IMR-90 (cell line): ENCODE measurements around the gene TRIM62. TPM values are rescaled to one million over a fixed set of nuclear protein-coding genes. Genes with fewer than 3 reads are reported as not detected.

ENCODE experiments used
- ATAC-seq: fragments of 200-7000 bp; cut with Tn5 transposase; 2 replicates; pipeline ENCODE4 v1.9.1; 2020; ENCODE audit warnings: low read depth, mild to moderate bottlenecking, moderate library complexity
- BruUV-seq: library from RNA; stranded (reverse); fragments of 400-500 nt; replicated peaks from 2 replicates; lab custom pipeline; 2021; lab: Mats Ljungman, UMichigan
- CTCF ChIA-PET: fragments of 300-600 bp; formaldehyde crosslinking; extraction: SDS; loops from one replicate; lab custom pipeline; 2021; ENCODE audit warnings: antibody characterized with exemption; lab: Yijun Ruan, JAX
- POLR2A ChIA-PET: fragments of 300-600 bp; sonication (Branson Sonifier 250); formaldehyde crosslinking; loops from one replicate; lab custom pipeline; 2022; ENCODE audit warnings: antibody characterized with exemption; ENCODE audit not compliant: unreplicated experiment; lab: Charles Lee
- DNase-seq: peaks from one replicate; pipeline ENCODE4 v3.0.0; 2013
- H2AFZ ChIP-seq: replicated peaks from 2 replicates; pipeline ENCODE3; 2013; ENCODE audit warnings: low read length, mild to moderate bottlenecking; ENCODE audit not compliant: poor library complexity
- H2AK5ac ChIP-seq: 2 replicates; pipeline ENCODE4 v1.6.1; 2013; ENCODE audit warnings: low read depth, low read length, inconsistent platforms
- H2AK9ac ChIP-seq: replicated peaks from 2 replicates; pipeline ENCODE3; 2013; ENCODE audit warnings: mild to moderate bottlenecking, low read depth, low read length, moderate library complexity; ENCODE audit not compliant: poor library complexity
- H2BK120ac ChIP-seq: 2 replicates; pipeline ENCODE4 v1.6.1; 2013; ENCODE audit warnings: low read depth, low read length, inconsistent platforms
- H2BK15ac ChIP-seq: 3 replicates; pipeline ENCODE4 v1.6.1; 2013; ENCODE audit warnings: low read depth, low read length, inconsistent platforms
- H2BK20ac ChIP-seq: 2 replicates; pipeline ENCODE4 v1.6.1; 2013; ENCODE audit warnings: low read depth, mild to moderate bottlenecking, inconsistent platforms, low read length, moderate library complexity
- H2BK5ac ChIP-seq: 2 replicates; pipeline ENCODE4 v1.6.1; 2013; ENCODE audit warnings: mild to moderate bottlenecking, low read depth, low read length, inconsistent platforms; ENCODE audit not compliant: poor library complexity, severe bottlenecking
- H3K14ac ChIP-seq: replicated peaks from 2 replicates; pipeline ENCODE4 v1.6.1; 2013; ENCODE audit warnings: low read depth, low read length, inconsistent platforms
- H3K18ac ChIP-seq: 2 replicates; pipeline ENCODE4 v1.6.1; 2013; ENCODE audit warnings: low read depth, low read length, control low read depth
- H3K23ac ChIP-seq: 2 replicates; pipeline ENCODE4 v1.6.1; 2013; ENCODE audit warnings: low read depth, low read length, inconsistent platforms
- H3K27ac ChIP-seq: 2 replicates; pipeline ENCODE4 v1.5.1; 2013; ENCODE audit warnings: mild to moderate bottlenecking, control low read depth, low read length; ENCODE audit not compliant: insufficient read depth
- H3K27me3 ChIP-seq: 2 replicates; pipeline ENCODE4 v1.6.1; 2013; ENCODE audit warnings: low read length; ENCODE audit not compliant: control insufficient read depth, insufficient read depth
- H3K36me3 ChIP-seq: 2 replicates; pipeline ENCODE4 v1.6.1; 2013; ENCODE audit warnings: low read length, mixed read lengths; ENCODE audit not compliant: control insufficient read depth, insufficient read depth
- H3K4ac ChIP-seq: 2 replicates; pipeline ENCODE4 v1.6.1; 2013; ENCODE audit warnings: low read depth, low read length, inconsistent platforms
- H3K4me1 ChIP-seq: 2 replicates; pipeline ENCODE4 v1.6.1; 2013; ENCODE audit warnings: low read length, mixed read lengths; ENCODE audit not compliant: control insufficient read depth, insufficient read depth
- H3K4me2 ChIP-seq: 2 replicates; pipeline ENCODE4 v1.6.1; 2013; ENCODE audit warnings: low read depth, mild to moderate bottlenecking, control low read depth, low read length, moderate library complexity
- H3K4me3 ChIP-seq: 2 replicates; pipeline ENCODE4 v1.5.1; 2013; ENCODE audit warnings: low read depth, mild to moderate bottlenecking, control low read depth, low read length, moderate library complexity; ENCODE audit not compliant: insufficient read depth
- H3K56ac ChIP-seq: 2 replicates; pipeline ENCODE4 v1.6.1; 2013; ENCODE audit warnings: low read length, inconsistent platforms; ENCODE audit not compliant: insufficient read depth; ENCODE audit errors: extremely low read depth
- H3K79me1 ChIP-seq, 2 experiments: 2 replicates each; pipeline ENCODE4 v1.6.1; 2013; ENCODE audit warnings: low read length in 2 of 2, inconsistent platforms in 1 of 2, low read depth in 1 of 2
- H3K9ac ChIP-seq: 2 replicates; pipeline ENCODE4 v1.6.1; 2013; ENCODE audit warnings: low read depth, low read length, control low read depth
- H3K9me1 ChIP-seq: 2 replicates; pipeline ENCODE4 v1.6.1; 2013; ENCODE audit warnings: low read length, inconsistent platforms; ENCODE audit not compliant: insufficient read depth
- H3K9me3 ChIP-seq: 2 replicates; pipeline ENCODE4 v1.6.1; 2013; ENCODE audit warnings: low read length; ENCODE audit not compliant: control insufficient read depth, insufficient read depth
- H4K20me1 ChIP-seq: 2 replicates; pipeline ENCODE4 v1.6.1; 2013; ENCODE audit warnings: low read length, inconsistent platforms; ENCODE audit not compliant: insufficient read depth
- H4K5ac ChIP-seq: 2 replicates; pipeline ENCODE4 v1.6.1; 2013; ENCODE audit warnings: mild to moderate bottlenecking, low read depth, low read length, control low read depth
- H4K8ac ChIP-seq, 2 experiments: 2 replicates each; pipeline ENCODE4 v1.6.1; 2013; ENCODE audit warnings: low read depth in 2 of 2, low read length in 2 of 2, control low read depth in 1 of 2, inconsistent platforms in 1 of 2
- H4K91ac ChIP-seq: 2 replicates; pipeline ENCODE4 v1.6.1; 2013; ENCODE audit warnings: low read depth, low read length, inconsistent platforms; ENCODE audit not compliant: insufficient read depth
- CTCF ChIP-seq: conservative IDR thresholded peaks from 2 replicates; pipeline ENCODE4 v1.5.1; 2012; ENCODE audit warnings: mild to moderate bottlenecking, low read depth, low read length, improper control_type of control experiment
- FOS ChIP-seq: fragments of 150-350 bp; IDR thresholded peaks from 2 replicates; pipeline ENCODE4 v1.6.1; 2016; ENCODE audit warnings: low read depth, low read length
- MXI1 ChIP-seq: IDR thresholded peaks from 2 replicates; pipeline ENCODE4 v1.6.1; 2012; ENCODE audit warnings: low read depth, mild to moderate bottlenecking, low read length, moderate library complexity, borderline replicate concordance
- NFE2L2 ChIP-seq: fragments of 150-350 bp; IDR thresholded peaks from 2 replicates; pipeline ENCODE4 v1.6.1; 2016; ENCODE audit warnings: low read depth, mild to moderate bottlenecking, low read length
- POLR2A ChIP-seq: IDR thresholded peaks from 2 replicates; pipeline ENCODE4 v1.6.1; 2012; ENCODE audit warnings: mild to moderate bottlenecking, low read depth, low read length
- RAD21 ChIP-seq: IDR thresholded peaks from 2 replicates; pipeline ENCODE4 v1.6.1; 2012; ENCODE audit warnings: low read length, improper control_type of control experiment
- SMC3 ChIP-seq: fragments of 150-350 bp; IDR thresholded peaks from 2 replicates; pipeline ENCODE4 v1.6.1; 2016; ENCODE audit warnings: low read depth, mild to moderate bottlenecking, antibody characterized with exemption, low read length, moderate library complexity
- WGBS, 2 experiments: methylation state at CpG; one replicate each; pipeline versions ENCODE4 v1.1.5 to v1.1.7; 2013; ENCODE audit warnings: missing lambda C conversion rate in 2 of 2; ENCODE audit not compliant: insufficient read length in 1 of 2; ENCODE audit errors: extremely low coverage in 2 of 2; 5-methylcytosine and 5-hydroxymethylcytosine counted together
- dilution Hi-C: fragments of 300-500 bp; cut with HindIII; formaldehyde crosslinking; loops from one replicate; pipeline ENCODE4 v1.14.3; 2018; ENCODE audit warnings: low sequenced_read_pairs; ENCODE audit not compliant: unreplicated experiment
- in situ Hi-C: fragments of 300-500 bp; cut with MboI; formaldehyde crosslinking; loops from 3 replicates; pipeline ENCODE4 v1.14.3; 2019; ENCODE audit warnings: low sequenced_read_pairs, inconsistent platforms, mixed read lengths
- intact Hi-C: fragments of 100-400 bp; cut with micrococcal nuclease; formaldehyde crosslinking; loops from 2 replicates; pipeline ENCODE4 v1.10.0; 2022
- polyA plus RNA-seq, 3 experiments: library from polyadenylated mRNA; depleted of rRNA; stranded (reverse); fragments of >200 nt; gene quantifications; 2 replicates each; pipeline ENCODE4 v1.2.3, GENCODE V29; 2012; ENCODE audit warnings: low replicate concordance in 1 of 3
- total RNA-seq: library from RNA; depleted of rRNA; stranded (reverse); fragments of >200 nt; gene quantifications from 2 replicates; pipeline ENCODE4 v1.2.3, GENCODE V29; 2012

The TRIM62 gene
- total and polyA plus RNA-seq, 2 of the 4 experiments (the other 2 are of a cell fraction) = 3.0 to 11.1 TPM

GRCh38 chr1:33140153-33141149 is 41.4 kb downstream of the TRIM62 start (continued):
- TF ChIP-seq MXI1 = no peak
- TF ChIP-seq NFE2L2 = no peak
- TF ChIP-seq FOS = peak; percentile 75; the same call in 1 of the 2 replicates

DNA sequence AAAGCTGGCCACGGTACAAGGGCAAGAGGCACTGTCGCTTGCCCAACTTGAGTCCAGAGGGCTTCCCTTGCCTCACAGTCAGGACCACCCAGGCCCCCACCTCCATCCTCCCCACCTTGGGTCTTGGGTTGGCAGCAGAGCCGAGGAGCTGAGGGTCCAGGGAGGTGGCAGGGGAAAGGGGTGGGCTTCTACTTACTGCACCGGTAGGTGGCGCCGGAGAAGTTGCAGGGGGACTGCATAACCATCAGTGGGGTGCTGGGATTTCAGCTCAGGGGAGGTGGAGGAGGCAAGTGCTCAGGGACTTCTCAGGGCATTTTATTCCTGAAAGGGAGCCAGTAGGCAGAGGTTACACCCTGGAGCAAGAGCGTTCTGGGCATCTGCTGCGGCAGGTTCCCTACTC is 44.0 kb downstream of the TRIM62 start:
- H4K20me1 ChIP-seq = no peaks in the 10 kb centered on the region
- H2AFZ ChIP-seq = no peak overlapping the region
- DNase-seq = peak; percentile 27
- no peak overlapping the region for H2BK120ac ChIP-seq
- peaks cover 10% of the 10 kb centered on the region for H3K4me1 ChIP-seq
- peaks cover 22% of the 10 kb centered on the region for H3K9me1 ChIP-seq
- peak overlapping the region; percentile 60; the same call in 1 of the 2 replicates for H2BK20ac ChIP-seq
- no peak overlapping the region for H4K8ac ChIP-seq
- no peak overlapping the region for H3K23ac ChIP-seq
- intact Hi-C loops (no loop called here), dilution Hi-C loops (no loop called here), in situ Hi-C loops (loop anchor here (5.0 to 10.0 kb wide), 2 partner anchors 50 to 327 kb away; no protein-coding TSS in a partner anchor)
- no peak overlapping the region for H2AK9ac ChIP-seq
- H3K36me3 ChIP-seq = no peaks in the 10 kb centered on the region
- ChIA-PET POLR2A (no interaction called here), CTCF (interaction anchor here (0.5 to 1.6 kb wide), 6 partner anchors 9 to 130 kb away, joined by 3 to 4 read pairs (median 4); no protein-coding TSS in a partner anchor)
- H3K56ac ChIP-seq = no peak overlapping the region
- no peaks in the 10 kb centered on the region for H3K27me3 ChIP-seq
- no TSS peak for BruUV-seq
- no peak overlapping the region for H3K9ac ChIP-seq
- no peak overlapping the region for H3K18ac ChIP-seq
- TF ChIP-seq CTCF (peak; percentile 49), POLR2A (no peak), RAD21 (peak; percentile 42), SMC3 (0 out of 2 replicates have a peak, but pooled peaks have one; percentile 17)
- no peak overlapping the region for H3K4me3 ChIP-seq
- peak; percentile 51; the same call in 1 of the 2 replicates for ATAC-seq
- no peak overlapping the region for H3K4me2 ChIP-seq
- WGBS, 2 experiments = no CpG with 5 or more reads among the region's 8 CpGs
- H2BK15ac ChIP-seq = 0 out of 3 replicates have a peak overlapping the region, but pooled peaks have one; percentile 28
- H4K91ac ChIP-seq = no peak overlapping the region
- H3K79me1 ChIP-seq = peaks cover 3 to 9% of the 10 kb centered on the region in 2 experiments; a peak in 2 of 4 replicates
- no peak overlapping the region for H4K5ac ChIP-seq
- H3K9me3 ChIP-seq = no peaks in the 10 kb centered on the region
- no peak overlapping the region for H3K27ac ChIP-seq
- peak overlapping the region; percentile 33; the same call in 1 of the 2 replicates for H3K4ac ChIP-seq
- no peak overlapping the region for H3K14ac ChIP-seq
- H2BK5ac ChIP-seq = no peak overlapping the region
- H2AK5ac ChIP-seq = peak overlapping the region; percentile 66
